Measurements from ENCODE around the gene SEMA4C. TPM values are rescaled to one million over a fixed set of nuclear protein-coding genes. Genes with fewer than 3 reads are reported as not detected.

SEMA4C gene
- total RNA-seq, 2 experiments from 2014 or later, result 55.8 to 56.8 TPM

GRCh38 chr2:96841701-96842495, 28.0 kb downstream of the SEMA4C start:
- intact Hi-C loops (cut with DNase I, micrococcal nuclease), result no loop called here
- Histone ChIP-seq H3K36me3 (ENCODE audit: insufficient read depth, low read length) (peaks cover 19% of the 10 kb centered on the region), H3K4me3 (ENCODE audit: low read length) (no peak overlapping the region), H3K9me3 (ENCODE audit: control insufficient read depth in 1 of 2, insufficient read depth in 1 of 2, low read length in 2 of 2) (no peaks in the 10 kb centered on the region), H3K27ac (ENCODE audit: low read depth in 1 of 2, low read length in 2 of 2) (no peak overlapping the region), H3K4me1 (ENCODE audit: insufficient read depth, low read length) (peaks cover 22% of the 10 kb centered on the region), H3K27me3 (ENCODE audit: control insufficient read depth in 1 of 2, insufficient read depth in 2 of 2, low read length in 2 of 2) (no peaks in the 10 kb centered on the region)
- Mint-ChIP-seq H3K4me3 (no peak overlapping the region), H3K9me3 (no peaks in the 10 kb centered on the region), H3K36me3 (ENCODE audit: low read depth) (peaks cover 5% of the 10 kb centered on the region), H3K27me3 (no peaks in the 10 kb centered on the region), H3K4me1 (ENCODE audit: low read depth) (peaks cover 21% of the 10 kb centered on the region), H3K27ac (peak overlapping the region; percentile 65)
- ATAC-seq (ENCODE audit: poor library complexity) (no peak), DNase-seq (no peak)
- ChIA-PET POLR2A (interaction anchor here (1.2 kb wide), 1 partner anchor 26 kb away, joined by 6 read pairs; the partner anchor contains the start of gene CNNM3), CTCF (interaction anchor here (3.9 kb wide), 1 partner anchor 16 kb away, joined by 18 read pairs; the partner anchor contains the start of gene ANKRD39)
- TF ChIP-seq CTCF (IDR thresholded peaks at IDR 0.05), result no peak

- Histone ChIP-seq H3K9me3 (ENCODE audit: control insufficient read depth in 1 of 2, insufficient read depth in 1 of 2, low read length in 2 of 2) (no peaks in the 10 kb centered on the region), H3K4me1 (ENCODE audit: insufficient read depth, low read length) (peaks cover 22% of the 10 kb centered on the region), H3K36me3 (ENCODE audit: insufficient read depth, low read length) (peaks cover 16% of the 10 kb centered on the region), H3K4me3 (ENCODE audit: low read length) (peak overlapping the region; percentile 46), H3K27me3 (ENCODE audit: control insufficient read depth in 1 of 2, insufficient read depth in 2 of 2, low read length in 2 of 2) (no peaks in the 10 kb centered on the region), H3K27ac (ENCODE audit: low read depth in 1 of 2, low read length in 2 of 2) (no peak overlapping the region)
- Mint-ChIP-seq H3K4me3 (peak overlapping the region; percentile 65), H3K4me1 (ENCODE audit: low read depth) (peaks cover 21% of the 10 kb centered on the region), H3K27me3 (no peaks in the 10 kb centered on the region), H3K36me3 (ENCODE audit: low read depth) (peaks cover 9% of the 10 kb centered on the region), H3K27ac (peak overlapping the region; percentile 68), H3K9me3 (no peaks in the 10 kb centered on the region)
- CTCF ChIA-PET, result interaction anchor here (0.8 to 3.9 kb wide), 2 partner anchors 12 to 18 kb away, joined by 3 to 18 read pairs; partner anchors contain the start of gene ANKRD39
- DNase-seq (no peak), ATAC-seq (ENCODE audit: poor library complexity) (no peak)
- intact Hi-C loops (cut with DNase I, micrococcal nuclease), result no loop called here
- POLR2A ChIA-PET, result interaction anchor here (1.2 to 2.5 kb wide), 6 partner anchors 17 to 302 kb away, joined by 3 to 16 read pairs (median 8); partner anchors contain the start of genes ANKRD39 and CNNM3
- no peak for TF ChIP-seq CTCF (IDR thresholded peaks at IDR 0.05)
Measured at GRCh38 chr2:96839875-96840850, 29.7 kb downstream of the SEMA4C start.

- TF ChIP-seq CTCF (IDR thresholded peaks at IDR 0.05), result no peak
- Histone ChIP-seq H3K27me3 (ENCODE audit: control insufficient read depth in 1 of 2, insufficient read depth in 2 of 2, low read length in 2 of 2) (no peaks in the 10 kb centered on the region), H3K4me1 (ENCODE audit: insufficient read depth, low read length) (peaks cover 22% of the 10 kb centered on the region), H3K4me3 (ENCODE audit: low read length) (peak overlapping the region; percentile 46), H3K27ac (ENCODE audit: low read depth in 1 of 2, low read length in 2 of 2) (no peak overlapping the region), H3K9me3 (ENCODE audit: control insufficient read depth in 1 of 2, insufficient read depth in 1 of 2, low read length in 2 of 2) (no peaks in the 10 kb centered on the region), H3K36me3 (ENCODE audit: insufficient read depth, low read length) (peaks cover 15% of the 10 kb centered on the region)
- Mint-ChIP-seq H3K27me3 (no peaks in the 10 kb centered on the region), H3K4me3 (peak overlapping the region; percentile 70), H3K27ac (peak overlapping the region; percentile 68), H3K36me3 (ENCODE audit: low read depth) (peaks cover 17% of the 10 kb centered on the region), H3K9me3 (no peaks in the 10 kb centered on the region), H3K4me1 (ENCODE audit: low read depth) (peaks cover 21% of the 10 kb centered on the region)
- ATAC-seq (ENCODE audit: poor library complexity) (peak; percentile 98), DNase-seq (peak; percentile 66 to 92 (median 84))
- POLR2A ChIA-PET, result interaction anchor here (1.2 to 2.5 kb wide), 6 partner anchors 18 to 301 kb away, joined by 3 to 16 read pairs (median 8); partner anchors contain the start of genes ANKRD39 and CNNM3
- intact Hi-C loops (cut with DNase I, micrococcal nuclease), result no loop called here
- CTCF ChIA-PET, result interaction anchor here (0.8 to 3.9 kb wide), 2 partner anchors 13 to 18 kb away, joined by 3 to 18 read pairs; partner anchors contain the start of gene ANKRD39
Measured at GRCh38 chr2:96839293-96839874, 30.5 kb downstream of the SEMA4C start.

Measured in CD4-positive, alpha-beta T cell (primary cell).